ENCODE measurements around the gene SETD5. TPM values are rescaled to one million over a fixed set of nuclear protein-coding genes. Genes with fewer than 3 reads are reported as not detected.

SETD5 gene
- total and polyA plus RNA-seq, 2 of the 4 experiments (the other 2 are of a cell fraction): 42.7 to 62.9 TPM

GRCh38 chr3:9398700-9399336 lies 1.4 kb downstream of the SETD5 start:
- Histone ChIP-seq H3K4me2 (ENCODE audit: low read depth, low read length) (peak overlapping the region; percentile 82), H3K79me1 (ENCODE audit: low read depth in 1 of 2, low read length in 2 of 2) (peaks cover 0 to 20% of the 10 kb centered on the region in 2 experiments; a peak in 2 of 4 replicates), H3K27me3 (ENCODE audit: control insufficient read depth, insufficient read depth, low read length) (no peaks in the 10 kb centered on the region), H3K9me1 (ENCODE audit: insufficient read depth, low read length) (peaks cover 3% of the 10 kb centered on the region; the same call in 1 of the 2 replicates), H2BK20ac (ENCODE audit: low read depth, low read length) (no peak overlapping the region), H4K20me1 (ENCODE audit: insufficient read depth, low read length) (peaks cover 88% of the 10 kb centered on the region), H2BK120ac (ENCODE audit: low read depth, low read length) (peak overlapping the region; percentile 69), H3K4ac (ENCODE audit: low read depth, low read length) (peak overlapping the region; percentile 95), H2AFZ (replicated peaks; ENCODE audit: low read length, poor library complexity) (peak overlapping the region; percentile 87), H4K91ac (ENCODE audit: insufficient read depth, low read depth, low read length) (peak overlapping the region; percentile 90), H3K27ac (ENCODE audit: insufficient read depth, low read length) (peak overlapping the region; percentile 96), H3K9me3 (ENCODE audit: control insufficient read depth, insufficient read depth, low read length) (no peaks in the 10 kb centered on the region), H3K4me1 (ENCODE audit: control insufficient read depth, insufficient read depth, low read length) (peaks cover 9% of the 10 kb centered on the region), H2BK15ac (ENCODE audit: low read depth, low read length) (peak overlapping the region; percentile 17; the same call in 2 of the 3 replicates), H2AK5ac (ENCODE audit: low read depth, low read length) (peak overlapping the region; percentile 99), H2BK5ac (ENCODE audit: low read depth, low read length, poor library complexity, severe bottlenecking) (peak overlapping the region; percentile 97), H3K4me3 (ENCODE audit: insufficient read depth, low read depth, low read length) (peak overlapping the region; percentile 95), H4K8ac (ENCODE audit: low read depth in 2 of 2, low read length in 2 of 2) (peak overlapping the region; percentile 86 to 97), H3K14ac (replicated peaks; ENCODE audit: low read depth, low read length) (peak overlapping the region; percentile 95), H3K36me3 (ENCODE audit: control insufficient read depth, insufficient read depth, low read length) (peaks cover 4% of the 10 kb centered on the region), H3K18ac (ENCODE audit: low read depth, low read length) (peak overlapping the region; percentile 97), H3K23ac (ENCODE audit: low read depth, low read length) (peak overlapping the region; percentile 96), H3K56ac (ENCODE audit: extremely low read depth, insufficient read depth, low read length) (peak overlapping the region; percentile 95), H2AK9ac (replicated peaks; ENCODE audit: low read depth, low read length, poor library complexity) (peak overlapping the region; percentile 98), H4K5ac (ENCODE audit: low read depth, low read length) (peak overlapping the region; percentile 97), H3K9ac (ENCODE audit: low read depth, low read length) (peak overlapping the region; percentile 98)
- dilution Hi-C loops (cut with HindIII; ENCODE audit: low sequenced_read_pairs, unreplicated experiment) (no loop called here), intact Hi-C loops (cut with micrococcal nuclease) (loop anchor here (5.0 kb wide), 1 partner anchor 38 kb away; no protein-coding TSS in a partner anchor), in situ Hi-C loops (cut with MboI; ENCODE audit: low sequenced_read_pairs) (no loop called here)
- TF ChIP-seq CHD1 (IDR thresholded peaks at IDR 0.05; ENCODE audit: low read depth, low read length): 0 out of 2 replicates have a peak, but pooled peaks have one; percentile 11
- TF ChIP-seq ELK1 (IDR thresholded peaks at IDR 0.05; ENCODE audit: borderline replicate concordance, low read depth, low read length): no peak
- TF ChIP-seq POLR2A (IDR thresholded peaks at IDR 0.05; ENCODE audit: low read depth, low read length): peak; percentile 66; the same call in 1 of the 2 replicates
- no peak for TF ChIP-seq CTCF (conservative IDR thresholded peaks at IDR 0.05; ENCODE audit: low read depth, low read length)
- no peak for TF ChIP-seq MXI1 (IDR thresholded peaks at IDR 0.05; ENCODE audit: borderline replicate concordance, low read depth, low read length)
- TF ChIP-seq FOS (IDR thresholded peaks at IDR 0.05; ENCODE audit: low read depth, low read length): no peak
- peak; percentile 70 for TF ChIP-seq NFE2L2 (IDR thresholded peaks at IDR 0.05; ENCODE audit: low read depth, low read length)
- TF ChIP-seq RAD21 (IDR thresholded peaks at IDR 0.05; ENCODE audit: low read length): no peak
- no peak for TF ChIP-seq SMC3 (IDR thresholded peaks at IDR 0.05; ENCODE audit: low read depth, low read length)
- peak; percentile 3; the same call in 1 of the 2 replicates for TF ChIP-seq MAFK (IDR thresholded peaks at IDR 0.05; ENCODE audit: low read depth, low read length)
- no peak for TF ChIP-seq USF2 (IDR thresholded peaks at IDR 0.05; ENCODE audit: low read depth, low read length)
- no peak for TF ChIP-seq RCOR1 (IDR thresholded peaks at IDR 0.05; ENCODE audit: insufficient replicate concordance, low read length)
- TF ChIP-seq RFX5 (IDR thresholded peaks at IDR 0.05; ENCODE audit: low read depth, low read length): no peak
- peak; percentile 79 for TF ChIP-seq CEBPB (IDR thresholded peaks at IDR 0.05; ENCODE audit: low read depth, low read length)
- TF ChIP-seq BHLHE40 (IDR thresholded peaks at IDR 0.05; ENCODE audit: low read depth, low read length): no peak
- CTCF ChIA-PET: no interaction called here
- ATAC-seq (ENCODE audit: low read depth): no peak
- no CpG with 5 or more reads among the region's 7 CpGs for WGBS, 2 experiments (ENCODE audit: extremely low coverage in 2 of 2, insufficient read length in 1 of 2)
- POLR2A ChIA-PET (ENCODE audit: unreplicated experiment): no interaction called here
- DNase-seq: peak; percentile 66
- BruUV-seq (replicated peaks): TSS peak; percentile 34

All from IMR-90 (cell line).